ENCODE results near the gene PLSCR3.

PLSCR3 gene

GRCh38 chr17:7403043-7403726 is 8.9 kb upstream of the PLSCR3 start:
- TF ChIP-seq EZH2 (IDR thresholded peaks at IDR 0.05; ENCODE audit: borderline replicate concordance, low read length) (no peak), CTCF (IDR thresholded peaks at IDR 0.05; ENCODE audit: low read length) (no peak)
- H3K4me2 ChIP-seq (ENCODE audit: low read length) = peak overlapping the region; percentile 85
- H3K27me3 ChIP-seq (ENCODE audit: insufficient read depth, low read length) = peaks cover 9% of the 10 kb centered on the region
- H3F3A ChIP-seq (ENCODE audit: insufficient read depth, low read length) = 0 out of 2 replicates have a peak, but pooled peaks cover 3% of the 10 kb centered on the region
- H3K9me3 ChIP-seq (ENCODE audit: low read length) = no peaks in the 10 kb centered on the region
- no peak overlapping the region for H3K27ac ChIP-seq (ENCODE audit: low read depth, low read length, poor library complexity, severe bottlenecking)
- H3K4me1 ChIP-seq (ENCODE audit: insufficient read depth, low read length, severe bottlenecking) = peaks cover 15% of the 10 kb centered on the region
- H4K20me1 ChIP-seq (ENCODE audit: insufficient read depth, low read length) = no peaks in the 10 kb centered on the region
- peak overlapping the region; percentile 77 for H3K4me3 ChIP-seq (ENCODE audit: low read depth, low read length, poor library complexity, severe bottlenecking)
- no peaks in the 10 kb centered on the region for H3K36me3 ChIP-seq (ENCODE audit: insufficient read depth, low read length)
- peak overlapping the region; percentile 78 for H3K9ac ChIP-seq (ENCODE audit: low read length)
- H2AFZ ChIP-seq (ENCODE audit: low read length) = no peak overlapping the region
- no peaks in the 10 kb centered on the region for H3K79me2 ChIP-seq (ENCODE audit: insufficient read depth, low read length)
- no peaks in the 10 kb centered on the region for H3K9me2 ChIP-seq (ENCODE audit: low read depth, low read length)

DNA sequence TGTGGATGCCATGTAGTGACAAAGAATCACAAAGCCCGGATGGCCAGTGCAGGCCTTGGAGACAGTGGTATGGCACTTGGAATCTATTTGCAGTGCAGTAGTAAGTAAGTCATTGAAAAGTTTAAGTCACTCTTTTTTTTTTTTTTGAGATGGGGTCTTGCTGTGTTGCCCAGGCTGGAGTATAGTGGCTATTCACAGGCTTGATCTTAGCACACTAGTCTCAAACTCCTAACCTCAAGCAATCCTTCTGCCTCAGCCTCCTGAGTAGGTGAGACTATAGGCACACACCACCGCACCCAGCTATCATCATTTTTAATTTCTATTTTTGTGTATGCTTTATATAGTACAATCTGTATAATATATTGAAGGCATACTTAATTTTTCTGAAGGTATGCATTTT is 4.3 kb upstream of the PLSCR3 start:
- no peaks in the 10 kb centered on the region for H4K20me1 ChIP-seq (ENCODE audit: insufficient read depth, low read length)
- no peaks in the 10 kb centered on the region for H3K9me2 ChIP-seq (ENCODE audit: low read depth, low read length)
- TF ChIP-seq CTCF (IDR thresholded peaks at IDR 0.05; ENCODE audit: low read length) = no peak
- TF ChIP-seq EZH2 (IDR thresholded peaks at IDR 0.05; ENCODE audit: borderline replicate concordance, low read length) = no peak

DNA sequence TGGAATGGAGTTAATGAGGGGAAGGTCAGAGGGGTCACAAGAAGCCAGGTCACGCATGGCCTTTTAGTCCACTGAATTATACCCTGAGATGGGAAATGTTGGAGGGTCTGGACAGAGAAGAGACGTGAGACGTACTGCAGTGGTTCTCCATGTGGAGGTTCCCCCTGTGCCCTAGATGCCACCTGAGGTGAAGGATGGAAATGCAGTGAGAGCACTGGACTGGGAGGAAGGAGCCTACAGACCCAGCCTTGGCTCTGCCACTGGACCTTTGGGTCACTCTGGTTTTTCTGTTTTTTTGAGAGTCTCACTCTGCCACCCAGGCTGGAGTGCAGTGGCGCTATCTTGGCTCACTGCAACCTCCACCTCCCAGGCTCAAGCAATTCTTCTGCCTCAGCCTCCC is 1.8 kb upstream of the PLSCR3 start:
- Histone ChIP-seq H4K20me1 (ENCODE audit: insufficient read depth, low read length) (no peaks in the 10 kb centered on the region), H3K4me2 (ENCODE audit: low read length) (no peak overlapping the region), H3K9ac (ENCODE audit: low read length) (no peak overlapping the region), H3K27ac (ENCODE audit: low read depth, low read length, poor library complexity, severe bottlenecking) (no peak overlapping the region), H3K79me2 (ENCODE audit: insufficient read depth, low read length) (no peaks in the 10 kb centered on the region), H3K4me1 (ENCODE audit: insufficient read depth, low read length, severe bottlenecking) (peaks cover 15% of the 10 kb centered on the region), H3F3A (ENCODE audit: insufficient read depth, low read length) (no peaks in the 10 kb centered on the region), H3K27me3 (ENCODE audit: insufficient read depth, low read length) (no peaks in the 10 kb centered on the region), H3K36me3 (ENCODE audit: insufficient read depth, low read length) (no peaks in the 10 kb centered on the region; the same call in 1 of the 2 replicates), H3K4me3 (ENCODE audit: low read depth, low read length, poor library complexity, severe bottlenecking) (no peak overlapping the region), H3K9me3 (ENCODE audit: low read length) (no peaks in the 10 kb centered on the region), H3K9me2 (ENCODE audit: low read depth, low read length) (no peaks in the 10 kb centered on the region), H2AFZ (ENCODE audit: low read length) (no peak overlapping the region)
- no peak for TF ChIP-seq EZH2 (IDR thresholded peaks at IDR 0.05; ENCODE audit: borderline replicate concordance, low read length)
- TF ChIP-seq CTCF (IDR thresholded peaks at IDR 0.05; ENCODE audit: low read length) = no peak

More for the DNA sequence above, 4.3 kb upstream of the PLSCR3 start:
- Histone ChIP-seq H2AFZ (ENCODE audit: low read length) (no peak overlapping the region), H3K27me3 (ENCODE audit: insufficient read depth, low read length) (no peaks in the 10 kb centered on the region), H3K27ac (ENCODE audit: low read depth, low read length, poor library complexity, severe bottlenecking) (no peak overlapping the region), H3K36me3 (ENCODE audit: insufficient read depth, low read length) (no peaks in the 10 kb centered on the region), H3F3A (ENCODE audit: insufficient read depth, low read length) (no peaks in the 10 kb centered on the region), H3K9ac (ENCODE audit: low read length) (no peak overlapping the region), H3K79me2 (ENCODE audit: insufficient read depth, low read length) (no peaks in the 10 kb centered on the region), H3K9me3 (ENCODE audit: low read length) (no peaks in the 10 kb centered on the region), H3K4me3 (ENCODE audit: low read depth, low read length, poor library complexity, severe bottlenecking) (no peak overlapping the region), H3K4me2 (ENCODE audit: low read length) (no peak overlapping the region), H3K4me1 (ENCODE audit: insufficient read depth, low read length, severe bottlenecking) (peaks cover 18% of the 10 kb centered on the region)

Measured in OCI-LY1 (cell line).